GM18873 (cell line): ENCODE measurements around the gene PRSS48.
"Not testable (repeated sequence)": the region's sequence is repeated elsewhere in the genome, so short reads cannot be mapped to it uniquely, and the experiment has no call there.

ENCODE experiments used
- ATAC-seq: cut with Tn5 transposase; IDR thresholded peaks from one replicate; pipeline ENCODE4 v1.9.1; 2021; ENCODE audit warnings: mild to moderate bottlenecking, moderate library complexity, moderate number of reproducible peaks; ENCODE audit not compliant: unreplicated experiment, low FRiP score

PRSS48 gene

GRCh38 chr4:151259752-151260151, 17.2 kb upstream of the PRSS48 start:
- no peak for ATAC-seq

GRCh38 chr4:151260526-151260925, 16.4 kb upstream of the PRSS48 start:
- no peak for ATAC-seq

DNA sequence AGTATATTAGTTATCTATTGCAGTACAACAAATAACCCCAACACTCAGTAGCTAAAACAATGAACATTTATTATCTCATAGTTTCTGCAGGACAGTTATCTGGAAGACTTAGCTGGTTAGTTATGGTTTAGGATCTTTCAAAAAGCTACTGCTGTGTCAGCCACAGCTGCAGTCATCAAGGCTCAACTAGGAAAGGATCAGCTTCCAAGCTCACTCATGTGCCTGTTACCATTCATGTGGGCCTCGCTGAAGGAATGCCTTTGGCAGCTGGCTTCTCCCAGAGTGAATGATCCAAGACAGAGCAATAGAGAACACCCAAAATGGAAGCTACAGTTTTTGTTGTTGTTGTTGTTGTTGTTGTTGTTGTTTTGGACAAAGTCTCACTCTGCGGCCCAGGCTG, 13.5 kb upstream of the PRSS48 start:
- no peak for ATAC-seq

DNA sequence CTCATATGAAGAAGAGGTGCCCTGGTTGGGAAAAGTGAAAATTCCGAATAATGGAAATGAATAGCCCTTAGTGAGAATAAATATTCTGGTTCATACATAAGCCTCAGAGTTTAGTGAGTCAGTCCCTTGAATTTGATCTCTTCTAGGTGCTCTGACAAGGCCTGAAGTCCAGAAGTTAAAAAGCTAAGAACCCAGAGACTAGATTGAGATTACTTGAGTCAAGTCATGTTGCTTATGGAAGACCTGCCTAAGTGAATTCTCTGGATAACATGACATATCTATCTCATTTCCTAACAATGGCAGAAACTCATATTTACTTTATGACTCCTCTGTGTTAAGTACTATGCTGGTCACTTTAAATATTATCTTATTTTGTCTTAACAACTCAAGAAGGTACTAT, 10.5 kb upstream of the PRSS48 start:
- no peak for ATAC-seq

GRCh38 chr4:151267104-151267503, 9.9 kb upstream of the PRSS48 start:
- no peak for ATAC-seq

- ATAC-seq = no peak
Observed at GRCh38 chr4:151267822-151268535, 9.0 kb upstream of the PRSS48 start.

DNA sequence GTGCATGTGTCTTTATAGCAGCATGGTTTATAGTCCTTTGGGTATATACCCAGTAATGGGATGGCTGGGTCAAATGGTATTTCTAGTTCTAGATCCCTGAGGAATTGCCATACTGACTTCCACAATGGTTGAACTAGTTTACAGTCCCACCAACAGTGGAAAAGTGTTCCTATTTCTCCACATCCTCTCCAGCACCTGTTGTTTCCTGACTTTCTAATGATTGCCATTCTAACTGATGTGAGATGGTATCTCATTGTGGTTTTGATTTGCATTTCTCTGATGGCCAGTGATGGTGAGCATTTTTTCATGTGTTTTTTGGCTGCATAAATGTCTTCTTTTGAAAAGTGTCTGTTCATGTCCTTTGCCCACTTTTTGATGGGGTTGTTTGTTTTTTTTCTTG, 8.1 kb upstream of the PRSS48 start:
- ATAC-seq = not testable (repeated sequence)

DNA sequence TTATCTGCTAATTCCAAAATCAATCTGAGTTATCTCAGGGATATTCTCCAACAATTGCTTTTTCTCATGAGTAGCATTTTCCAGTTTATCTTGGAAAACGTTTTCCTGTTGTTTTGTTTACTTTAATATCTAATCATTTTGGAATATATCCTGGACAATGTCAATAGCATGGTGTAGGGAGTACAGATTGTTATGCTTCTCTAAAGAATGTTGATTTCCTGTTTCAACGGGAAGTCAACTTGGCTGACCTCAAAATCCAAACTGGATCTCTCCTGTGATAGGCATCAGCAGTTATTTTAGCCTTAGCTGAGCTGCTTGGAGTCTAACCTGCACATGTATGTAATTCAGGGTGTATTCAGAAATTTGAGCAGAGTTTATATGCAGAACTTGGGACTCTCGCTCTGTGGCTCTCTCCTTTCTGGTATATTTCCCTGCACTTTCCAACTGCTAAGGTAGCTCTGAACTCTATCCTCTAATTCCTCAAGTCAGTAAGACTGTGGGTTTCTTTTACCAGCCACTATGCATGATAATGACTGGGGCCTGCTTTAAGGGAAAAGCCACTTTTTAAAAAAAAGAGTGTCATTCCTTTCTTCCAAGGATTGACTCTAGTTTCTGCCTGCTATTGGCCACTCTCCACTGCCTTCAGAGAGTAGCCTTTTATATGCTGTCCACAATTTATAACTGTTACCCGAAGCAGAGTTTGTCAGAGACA, 7.7 kb downstream of the PRSS48 start:
- no peak for ATAC-seq

- no peak for ATAC-seq
Observed at GRCh38 chr4:151287409-151287808, 10.4 kb downstream of the PRSS48 start.

GRCh38 chr4:151291485-151291884, 14.5 kb downstream of the PRSS48 start:
- no peak for ATAC-seq

GRCh38 chr4:151292038-151292437, 15.1 kb downstream of the PRSS48 start:
- no peak for ATAC-seq

- ATAC-seq = no peak
Observed at GRCh38 chr4:151294833-151295496, 18.0 kb downstream of the PRSS48 start.

- ATAC-seq = no peak
Observed at GRCh38 chr4:151296227-151296626, 19.3 kb downstream of the PRSS48 start.

DNA sequence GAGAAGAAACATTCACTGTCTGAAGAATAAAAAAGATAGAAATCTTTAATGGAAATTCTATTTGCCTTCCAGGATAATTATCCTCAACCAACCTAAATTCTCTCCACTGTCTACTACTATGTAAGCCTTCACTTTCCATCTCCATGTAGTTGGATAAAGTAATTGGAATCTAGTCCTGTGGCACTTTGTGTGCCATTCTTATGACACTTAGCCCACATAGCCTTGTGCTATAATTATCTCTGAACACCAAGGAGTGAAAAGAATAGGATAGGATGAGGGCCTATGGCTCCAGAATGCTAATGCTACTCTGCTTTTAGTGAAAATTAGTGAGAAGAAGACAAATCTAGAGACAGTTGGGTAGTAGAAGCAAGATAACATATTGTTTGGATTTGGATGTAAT, 20.2 kb downstream of the PRSS48 start:
- no peak for ATAC-seq

DNA sequence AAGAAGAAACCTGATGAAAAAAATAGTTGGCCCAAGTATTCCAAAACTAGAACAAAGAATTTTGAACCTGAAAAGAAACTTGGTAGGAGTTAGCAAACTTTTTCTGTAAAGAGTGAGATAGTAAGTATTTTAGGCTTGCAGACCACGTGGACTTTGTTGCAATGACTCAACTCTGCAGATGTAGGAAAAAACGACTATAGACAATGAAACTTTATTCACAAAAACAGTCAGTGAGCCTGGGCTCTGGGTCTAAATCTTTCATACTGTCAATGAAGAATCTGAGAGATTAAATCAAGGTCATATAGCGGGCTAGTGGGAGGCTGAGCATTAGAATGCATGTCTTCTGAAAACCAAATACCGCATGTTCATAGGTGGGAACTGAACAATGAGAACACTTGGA, 25.5 kb downstream of the PRSS48 start:
- ATAC-seq = no peak

DNA sequence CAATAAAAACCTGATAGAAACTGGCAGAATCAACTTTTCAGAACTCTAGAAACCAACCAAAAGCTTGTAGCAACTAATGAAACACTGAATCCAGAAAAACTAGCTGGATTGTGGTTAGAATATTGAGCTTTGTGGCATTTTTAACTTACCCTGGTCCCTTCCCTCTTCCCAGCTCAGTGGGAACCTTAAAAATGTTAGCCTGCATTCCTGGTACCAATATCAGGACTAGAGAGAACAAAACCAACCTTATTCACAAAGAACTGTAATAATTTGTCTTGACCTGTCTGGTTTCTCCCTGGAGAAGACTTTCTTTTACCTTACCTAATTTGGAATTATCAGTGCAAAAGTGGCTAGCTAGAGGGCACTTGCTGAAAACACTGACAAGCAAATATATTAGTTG, 27.3 kb downstream of the PRSS48 start:
- no peak for ATAC-seq

DNA sequence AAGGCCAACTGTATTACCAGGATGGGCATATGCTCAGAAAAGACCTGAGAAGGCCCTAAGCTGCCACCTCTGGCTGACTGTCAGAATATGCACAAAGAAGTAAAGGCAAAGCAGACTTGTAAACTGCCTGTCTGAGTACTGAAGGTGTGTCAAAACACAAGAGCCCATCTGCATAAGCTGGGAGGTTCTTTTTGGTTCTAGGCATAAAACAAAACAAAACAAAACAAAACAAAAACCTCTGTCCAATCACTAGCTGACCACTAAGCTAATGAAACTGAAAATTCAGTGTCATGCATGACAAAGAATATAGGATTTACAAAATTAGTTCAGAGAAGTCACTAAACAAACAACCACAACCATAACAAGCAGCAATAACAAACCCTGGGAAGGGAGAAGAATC, 27.8 kb downstream of the PRSS48 start:
- peak; percentile 84 for ATAC-seq

DNA sequence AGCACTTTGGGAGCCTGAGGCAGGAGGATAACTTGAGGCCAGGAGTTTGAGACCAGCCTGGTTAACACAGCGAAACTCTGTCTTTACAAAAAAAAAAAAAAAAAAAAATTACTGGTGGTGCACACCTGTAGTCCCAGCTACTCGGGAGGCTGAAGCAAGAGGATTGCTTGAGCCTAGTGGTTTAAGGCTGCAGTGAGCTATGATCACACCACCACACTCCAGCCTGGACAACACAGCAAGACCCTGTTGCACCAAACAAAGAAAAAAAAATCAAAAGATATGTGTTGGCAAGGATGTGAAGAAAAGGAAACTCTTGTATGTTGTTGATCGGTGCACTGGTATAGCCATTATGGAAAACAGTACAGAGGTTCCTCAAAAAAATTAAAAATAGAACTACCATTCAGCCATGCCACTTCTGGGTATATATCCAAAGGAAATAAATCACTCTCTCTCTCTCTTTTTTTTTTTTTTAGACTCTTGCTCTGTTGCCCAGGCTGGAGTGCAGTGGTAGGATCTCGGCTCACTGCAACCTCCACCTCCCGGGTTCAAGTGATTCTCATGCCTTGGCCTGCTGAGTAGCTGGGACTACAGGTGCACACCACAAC, 33.3 kb downstream of the PRSS48 start:
- no peak for ATAC-seq

- no peak for ATAC-seq
Observed at GRCh38 chr4:151313306-151314009, 36.5 kb downstream of the PRSS48 start.

- ATAC-seq = no peak
Observed at GRCh38 chr4:151314010-151314355, 37.0 kb downstream of the PRSS48 start.

GRCh38 chr4:151314479-151314878, 37.5 kb downstream of the PRSS48 start:
- no peak for ATAC-seq
